ENCODE results near the gene LRPPRC. TPM values are rescaled to one million over a fixed set of nuclear protein-coding genes. Genes with fewer than 3 reads are reported as not detected.

The LRPPRC gene
- total and polyA plus RNA-seq, 10 of the 15 experiments (the other 5 are each of a cell fraction or from before 2014, with no cell fraction given): 34.1 to 152 (median 97.0) TPM

GRCh38 chr2:43898838-43899346 lies 96.9 kb downstream of the LRPPRC start:
- ATAC-seq (no peak), DNase-seq (ENCODE audit: low read depth, low spot score) (no peak), FAIRE-seq (no peak)
- Histone ChIP-seq H3K4me2 (ENCODE audit: control insufficient read depth, insufficient read depth) (no peak overlapping the region), H3K9ac (ENCODE audit: control insufficient read depth, insufficient read depth, low read length) (no peak overlapping the region), H3K79me2 (ENCODE audit: control insufficient read depth, insufficient read depth, low read length) (no peaks in the 10 kb centered on the region), H4K20me1 (ENCODE audit: control insufficient read depth, insufficient read depth) (no peaks in the 10 kb centered on the region), H3K4me3 (no peak overlapping the region), H3K4me1 (ENCODE audit: control insufficient read depth, insufficient read depth, low read length) (no peaks in the 10 kb centered on the region), H3K27me3 (replicated peaks in 1 of 2; ENCODE audit: control insufficient read depth in 2 of 2, insufficient read depth in 2 of 2, low read length in 1 of 2) (no peaks in the 10 kb centered on the region), H2AFZ (ENCODE audit: control insufficient read depth, low read depth, low read length) (no peak overlapping the region), H3K9me3 (replicated peaks; ENCODE audit: control insufficient read depth, insufficient read depth, low read length) (no peaks in the 10 kb centered on the region), H3K27ac (ENCODE audit: control insufficient read depth, insufficient read depth) (no peak overlapping the region), H3K36me3 (ENCODE audit: control insufficient read depth in 2 of 2, insufficient read depth in 2 of 2, low read length in 1 of 2) (peaks cover 5 to 20% of the 10 kb centered on the region in 2 experiments)
- no TSS peak for BruUV-seq (replicated peaks)
- in situ Hi-C loops (cut with MboI): no loop called here
- ChIA-PET CTCF (interaction anchor here (0.6 kb wide), 1 partner anchor 418 kb away, joined by 3 read pairs; no protein-coding TSS in a partner anchor), RAD21 (ENCODE audit: unreplicated experiment) (interaction anchor here (0.5 kb wide), 1 partner anchor 1495 kb away, joined by 3 read pairs; no protein-coding TSS in a partner anchor), POLR2A (no interaction called here), SMC1A (ENCODE audit: uncharacterized antibody, unreplicated experiment) (no interaction called here)
- TF ChIP-seq DPF2 (IDR thresholded peaks at IDR 0.05) (no peak), NKRF (conservative IDR thresholded peaks at IDR 0.05) (no peak), KAT2A (conservative IDR thresholded peaks at IDR 0.05; ENCODE audit: control insufficient read depth, low read depth, low read length) (no peak), SKIL (IDR thresholded peaks at IDR 0.05; ENCODE audit: low read depth, poor library complexity, severe bottlenecking) (no peak), EGR1 (IDR thresholded peaks at IDR 0.05; ENCODE audit: borderline replicate concordance in 1 of 2, low read depth in 2 of 2, low read length in 2 of 2) (no peak), SMC3 (IDR thresholded peaks at IDR 0.05; ENCODE audit: borderline replicate concordance, low read length) (no peak), SMARCA5 (IDR thresholded peaks at IDR 0.05) (no peak), PML (IDR thresholded peaks at IDR 0.05; ENCODE audit: low read length) (no peak), TCF12 (IDR thresholded peaks at IDR 0.05; ENCODE audit: low read depth, low read length) (no peak), POLR2A (IDR thresholded peaks at IDR 0.05; ENCODE audit: low read depth, low read length) (no peak)
- WGBS (ENCODE audit: insufficient coverage, insufficient replicate concordance, low lambda C conversion rate, missing lambda C conversion rate): 98% methylated on average over 11 of the region's 11 CpGs
- intact Hi-C loops (cut with micrococcal nuclease; ENCODE audit: unreplicated experiment): no loop called here
